GM21529 (cell line): ENCODE data around the gene ZBTB20.
A peak's percentile ranks its signal among the peaks of the same experiment; 100 is the strongest.

Experiments used
- ATAC-seq: cut with Tn5 transposase; IDR thresholded peaks from one replicate; pipeline ENCODE4 v1.9.1; 2021; ENCODE audit not compliant: unreplicated experiment

Gene ZBTB20

DNA sequence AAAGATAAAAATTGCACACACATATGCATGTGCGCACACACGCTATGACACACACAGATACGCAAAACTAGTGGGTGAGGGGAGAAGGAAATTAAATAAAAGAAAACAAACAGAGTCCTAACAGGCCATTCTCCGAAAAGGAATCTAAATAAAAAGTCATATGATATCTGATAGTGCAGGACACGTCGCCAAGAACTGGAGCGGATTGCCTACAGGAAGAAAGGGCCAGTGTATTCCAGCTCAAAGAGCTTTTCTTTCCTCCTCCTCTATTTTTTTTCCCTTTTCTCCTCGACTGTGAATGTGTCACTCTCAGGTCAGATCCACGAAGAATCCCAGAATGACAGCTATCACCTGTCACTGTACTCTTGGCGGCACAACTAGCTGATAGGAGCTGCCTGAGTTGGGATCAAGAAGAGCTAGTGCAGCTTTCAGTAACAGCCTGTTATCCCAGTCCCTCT, 695.5 kb downstream of the ZBTB20 start:
- ATAC-seq, result no peak

GRCh38 chr3:114451051-114451451, 696.0 kb downstream of the ZBTB20 start:
- ATAC-seq, result no peak

DNA sequence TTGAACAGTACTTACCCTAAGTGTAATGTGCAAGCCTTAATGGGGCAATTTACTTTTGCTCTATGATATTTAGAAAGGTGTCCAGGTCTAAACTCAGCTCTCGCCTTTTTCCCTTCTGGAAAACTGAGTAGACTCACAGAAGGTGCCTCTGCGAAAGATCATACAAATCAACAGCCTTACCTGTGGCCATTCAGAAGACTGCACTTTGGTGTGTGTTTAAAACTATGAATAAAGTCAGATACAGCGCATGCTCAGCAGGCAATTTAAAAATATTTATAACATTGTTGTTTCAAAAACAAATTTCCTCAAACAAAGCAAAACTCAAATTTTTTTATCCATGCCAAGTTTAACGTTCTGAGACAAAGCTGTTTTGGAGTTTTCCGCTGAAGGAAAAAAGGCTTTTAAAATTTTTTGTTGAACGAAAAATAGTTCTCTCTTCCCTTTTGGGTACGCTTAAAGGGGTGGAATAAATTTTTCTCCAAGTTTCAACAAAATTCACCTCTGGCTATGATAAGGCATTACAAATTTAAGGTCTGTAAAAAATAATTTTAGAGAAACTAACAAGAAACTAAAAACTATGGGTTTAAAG, 697.0 kb downstream of the ZBTB20 start:
- no peak for ATAC-seq

GRCh38 chr3:114449271-114450007, 697.6 kb downstream of the ZBTB20 start:
- ATAC-seq, result peak; percentile 38

GRCh38 chr3:114447950-114448479, 699.1 kb downstream of the ZBTB20 start:
- no peak for ATAC-seq

DNA sequence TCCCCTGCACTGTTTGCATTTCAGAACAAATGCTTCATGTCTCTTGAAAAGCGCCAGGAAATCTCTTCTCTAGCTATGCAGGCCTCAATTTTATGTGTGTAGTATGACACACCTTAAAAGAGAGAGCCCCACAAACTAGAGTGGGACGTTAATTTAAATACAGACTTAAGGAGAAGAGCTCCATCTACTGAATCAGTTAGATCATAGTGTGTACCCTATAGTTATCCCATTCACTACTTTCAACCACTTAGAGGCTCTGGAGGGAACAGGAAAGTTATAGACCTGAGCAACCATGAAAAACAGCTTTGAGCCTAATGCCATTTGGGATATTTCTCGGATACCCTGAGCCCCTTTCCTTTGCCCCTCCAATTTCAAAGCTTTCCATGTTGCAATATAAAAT, 699.5 kb downstream of the ZBTB20 start:
- peak; percentile 51 for ATAC-seq

GRCh38 chr3:114446600-114446999, 700.5 kb downstream of the ZBTB20 start:
- ATAC-seq, result no peak

GRCh38 chr3:114445233-114445632, 701.9 kb downstream of the ZBTB20 start:
- no peak for ATAC-seq

- no peak for ATAC-seq
Measured at GRCh38 chr3:114444216-114444615, 702.9 kb downstream of the ZBTB20 start.

DNA sequence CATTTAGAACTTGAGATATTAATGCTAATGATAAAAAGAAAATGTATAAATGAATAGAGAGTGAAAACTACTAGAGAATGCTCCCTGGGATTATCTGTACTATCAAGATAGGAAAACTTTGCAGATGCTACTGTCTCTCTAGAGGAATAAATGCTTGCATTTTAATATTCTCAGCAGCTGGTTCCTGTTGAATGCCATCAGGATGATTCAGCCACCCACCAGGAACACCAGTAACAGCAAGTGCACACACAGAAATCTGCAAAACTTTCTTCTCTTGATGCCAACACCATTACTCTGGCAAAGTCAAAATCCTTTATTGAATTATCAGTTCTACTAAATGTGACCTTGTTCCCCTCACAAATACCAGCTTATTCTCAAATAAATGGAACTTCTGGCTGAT, 704.8 kb downstream of the ZBTB20 start:
- no peak for ATAC-seq

DNA sequence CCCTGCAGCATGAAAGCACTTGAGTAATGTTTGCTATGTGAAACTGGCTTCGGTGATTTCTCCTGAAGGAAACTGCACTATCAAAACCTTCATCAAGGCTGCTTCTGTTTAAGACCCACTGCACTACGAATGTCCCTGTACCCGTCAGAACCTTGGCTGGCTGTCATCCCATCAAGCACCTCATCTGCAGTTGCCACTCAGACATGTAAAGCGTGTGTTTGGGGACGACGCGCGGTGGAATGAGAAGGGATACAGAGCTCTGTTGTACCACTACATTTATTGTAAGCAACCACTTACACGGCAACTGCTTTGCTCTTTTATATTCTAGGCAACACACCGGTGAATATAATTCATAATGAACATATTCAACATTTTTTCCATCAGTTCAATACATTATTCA, 705.7 kb downstream of the ZBTB20 start:
- no peak for ATAC-seq

GRCh38 chr3:114440700-114441099, 706.4 kb downstream of the ZBTB20 start:
- ATAC-seq, result no peak

GRCh38 chr3:114439284-114439683, 707.8 kb downstream of the ZBTB20 start:
- no peak for ATAC-seq

GRCh38 chr3:114437897-114438296, 709.2 kb downstream of the ZBTB20 start:
- no peak for ATAC-seq

GRCh38 chr3:114436182-114436581, 710.9 kb downstream of the ZBTB20 start:
- no peak for ATAC-seq

- ATAC-seq, result no peak
Measured at GRCh38 chr3:114435386-114436115, 711.5 kb downstream of the ZBTB20 start.

- no peak for ATAC-seq
Measured at GRCh38 chr3:114432310-114432709, 714.8 kb downstream of the ZBTB20 start.

GRCh38 chr3:114428044-114428595, 719.0 kb downstream of the ZBTB20 start:
- peak; percentile 87 for ATAC-seq

DNA sequence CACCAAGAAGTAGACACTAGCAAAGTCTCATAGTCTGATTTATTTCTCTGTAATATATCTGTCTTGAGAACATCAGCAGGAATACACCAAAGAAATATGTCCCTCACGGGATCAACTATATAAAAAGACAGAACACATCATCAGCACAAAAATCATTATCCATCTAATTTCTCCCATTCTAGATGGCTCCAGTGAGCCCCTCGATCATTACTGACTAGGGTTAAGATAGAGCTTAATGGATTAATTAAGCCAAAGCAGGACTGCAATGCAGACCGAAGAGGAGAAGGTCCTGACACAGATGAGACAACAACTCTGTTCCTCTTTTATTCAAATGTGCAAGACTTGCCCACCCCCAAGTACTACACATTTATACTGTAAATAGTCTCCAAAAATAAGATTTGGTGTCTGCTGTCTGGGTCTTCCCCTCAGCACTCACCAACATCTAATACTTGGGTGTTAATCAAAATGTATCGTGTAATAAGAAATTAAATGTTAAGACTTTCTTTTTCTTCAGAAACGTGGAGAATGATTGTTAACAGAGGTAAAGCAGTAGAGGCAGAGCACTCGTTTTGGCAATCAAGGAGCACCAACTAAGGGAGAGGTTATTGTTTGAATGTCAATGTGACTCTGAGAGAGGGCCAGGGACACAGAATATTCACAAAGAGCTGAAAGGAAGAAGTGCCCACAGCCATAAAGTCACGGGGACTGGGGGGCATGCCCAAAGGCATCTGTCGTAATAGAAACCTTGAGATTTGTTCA, 719.6 kb downstream of the ZBTB20 start:
- ATAC-seq, result peak; percentile 37

DNA sequence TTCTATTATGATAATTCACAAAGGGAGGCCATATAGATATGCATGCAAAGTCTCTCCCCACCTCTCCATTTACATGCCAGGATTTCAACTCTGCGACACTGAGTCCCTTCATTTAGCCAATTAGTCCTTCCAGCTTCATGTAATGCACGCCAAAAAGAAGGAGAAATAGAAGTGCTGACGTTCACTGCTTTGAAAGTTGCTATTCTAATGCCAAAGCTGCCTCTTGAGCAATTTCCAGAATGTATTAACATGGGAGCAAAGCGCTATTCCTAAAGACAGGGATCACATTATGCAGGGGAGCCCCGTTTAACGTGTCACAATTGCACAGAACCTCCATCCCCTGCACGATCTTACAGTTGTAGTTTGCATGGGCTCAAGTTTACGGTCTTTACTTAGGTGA, 722.8 kb downstream of the ZBTB20 start:
- no peak for ATAC-seq

DNA sequence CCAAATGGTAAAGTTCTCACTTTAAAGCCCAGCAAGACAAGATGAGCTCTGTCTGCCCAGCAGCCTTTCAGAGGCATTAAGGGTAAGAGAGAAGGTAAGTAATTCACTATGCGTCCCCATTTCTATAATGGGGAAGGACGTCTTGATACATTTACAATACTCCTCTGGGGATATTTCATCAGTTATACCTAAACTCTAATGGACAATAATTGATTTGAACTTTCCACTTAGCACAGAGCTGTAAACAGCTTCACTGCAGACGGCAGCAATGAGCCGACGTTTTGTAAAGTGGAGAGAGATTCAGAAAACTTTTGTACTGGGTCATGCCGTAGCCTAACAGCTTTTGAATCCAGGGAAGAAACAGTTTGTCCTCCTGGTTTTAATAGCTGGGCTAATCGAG, 725.9 kb downstream of the ZBTB20 start:
- no peak for ATAC-seq
